Measurements from ENCODE around the gene PER3. TPM values are rescaled to one million over a fixed set of nuclear protein-coding genes. Genes with fewer than 3 reads are reported as not detected.

The PER3 gene
- total and polyA plus RNA-seq, 2 of the 4 experiments (the other 2 are of a cell fraction): 3.4 to 4.2 TPM

- Histone ChIP-seq H2AFZ (replicated peaks; ENCODE audit: low read length, poor library complexity) (no peak overlapping the region), H2BK20ac (ENCODE audit: low read depth, low read length) (no peak overlapping the region), H2AK5ac (ENCODE audit: low read depth, low read length) (no peak overlapping the region), H2BK120ac (ENCODE audit: low read depth, low read length) (no peak overlapping the region), H4K91ac (ENCODE audit: insufficient read depth, low read depth, low read length) (no peak overlapping the region), H3K4me2 (ENCODE audit: low read depth, low read length) (no peak overlapping the region), H3K79me1 (ENCODE audit: low read depth in 1 of 2, low read length in 2 of 2) (no peaks in the 10 kb centered on the region), H3K18ac (ENCODE audit: low read depth, low read length) (no peak overlapping the region), H3K27ac (ENCODE audit: insufficient read depth, low read length) (no peak overlapping the region), H3K9me3 (ENCODE audit: control insufficient read depth, insufficient read depth, low read length) (peaks cover 5% of the 10 kb centered on the region), H3K4ac (ENCODE audit: low read depth, low read length) (no peak overlapping the region), H3K4me3 (ENCODE audit: insufficient read depth, low read depth, low read length) (no peak overlapping the region), H2BK5ac (ENCODE audit: low read depth, low read length, poor library complexity, severe bottlenecking) (no peak overlapping the region), H3K56ac (ENCODE audit: extremely low read depth, insufficient read depth, low read length) (no peak overlapping the region), H4K20me1 (ENCODE audit: insufficient read depth, low read length) (no peaks in the 10 kb centered on the region), H2AK9ac (replicated peaks; ENCODE audit: low read depth, low read length, poor library complexity) (no peak overlapping the region), H3K14ac (replicated peaks; ENCODE audit: low read depth, low read length) (no peak overlapping the region), H3K27me3 (ENCODE audit: control insufficient read depth, insufficient read depth, low read length) (no peaks in the 10 kb centered on the region), H4K5ac (ENCODE audit: low read depth, low read length) (no peak overlapping the region), H3K9ac (ENCODE audit: low read depth, low read length) (no peak overlapping the region), H3K9me1 (ENCODE audit: insufficient read depth, low read length) (no peaks in the 10 kb centered on the region), H2BK15ac (ENCODE audit: low read depth, low read length) (no peak overlapping the region), H4K8ac (ENCODE audit: low read depth in 2 of 2, low read length in 2 of 2) (no peak overlapping the region), H3K23ac (ENCODE audit: low read depth, low read length) (no peak overlapping the region), H3K36me3 (ENCODE audit: control insufficient read depth, insufficient read depth, low read length) (peaks cover 14% of the 10 kb centered on the region), H3K4me1 (ENCODE audit: control insufficient read depth, insufficient read depth, low read length) (no peaks in the 10 kb centered on the region)
- dilution Hi-C loops (cut with HindIII; ENCODE audit: low sequenced_read_pairs, unreplicated experiment): no loop called here
- ATAC-seq (ENCODE audit: low read depth) (no peak), DNase-seq (no peak)
- ChIA-PET POLR2A (ENCODE audit: unreplicated experiment) (no interaction called here), CTCF (no interaction called here)
- in situ Hi-C loops (cut with MboI; ENCODE audit: low sequenced_read_pairs): no loop called here
- intact Hi-C loops (cut with micrococcal nuclease): no loop called here
- no CpG with 5 or more reads among the region's 2 CpGs for WGBS, 2 experiments (ENCODE audit: extremely low coverage in 2 of 2, insufficient read length in 1 of 2)
- no TSS peak for BruUV-seq (replicated peaks)
- TF ChIP-seq ELK1 (IDR thresholded peaks at IDR 0.05; ENCODE audit: borderline replicate concordance, low read depth, low read length): no peak
- no peak for TF ChIP-seq MAZ (IDR thresholded peaks at IDR 0.05; ENCODE audit: borderline replicate concordance, low read depth, low read length)
- no peak for TF ChIP-seq MAFK (IDR thresholded peaks at IDR 0.05; ENCODE audit: low read depth, low read length)
- no peak for TF ChIP-seq SMC3 (IDR thresholded peaks at IDR 0.05; ENCODE audit: low read depth, low read length)
- no peak for TF ChIP-seq MXI1 (IDR thresholded peaks at IDR 0.05; ENCODE audit: borderline replicate concordance, low read depth, low read length)
- TF ChIP-seq POLR2A (IDR thresholded peaks at IDR 0.05; ENCODE audit: low read depth, low read length): no peak
- TF ChIP-seq RFX5 (IDR thresholded peaks at IDR 0.05; ENCODE audit: low read depth, low read length): no peak
- TF ChIP-seq CEBPB (IDR thresholded peaks at IDR 0.05; ENCODE audit: low read depth, low read length): no peak
- TF ChIP-seq BHLHE40 (IDR thresholded peaks at IDR 0.05; ENCODE audit: low read depth, low read length): no peak
- TF ChIP-seq USF2 (IDR thresholded peaks at IDR 0.05; ENCODE audit: low read depth, low read length): no peak
- TF ChIP-seq RAD21 (IDR thresholded peaks at IDR 0.05; ENCODE audit: low read length): no peak
- TF ChIP-seq RCOR1 (IDR thresholded peaks at IDR 0.05; ENCODE audit: insufficient replicate concordance, low read length): no peak
- TF ChIP-seq FOS (IDR thresholded peaks at IDR 0.05; ENCODE audit: low read depth, low read length): no peak
- TF ChIP-seq NFE2L2 (IDR thresholded peaks at IDR 0.05; ENCODE audit: low read depth, low read length): no peak
These were observed 54.6 kb downstream of the PER3 start for GRCh38 chr1:7838714-7839113.
